ENCODE measurements around the gene KPNA6. TPM values are rescaled to one million over a fixed set of nuclear protein-coding genes. Genes with fewer than 3 reads are reported as not detected.

KPNA6 gene
- total RNA-seq, result 29.6 and 33.0 TPM in 2 replicates

GRCh38 chr1:32107742-32108661, at the start of gene KPNA6:
Gene KPNA6 (plus strand): TSS chr1:32108056. CDS start chr1:32108131, 75 bp downstream.

GRCh38 chr1:32072622-32073298, 35.1 kb upstream of the KPNA6 start, which contains the start of gene TMEM39B:
Gene TMEM39B (plus strand): TSS chr1:32072939. CDS start chr1:32073048, 109 bp downstream.

GRCh38 chr1:32179443-32180185, 71.8 kb downstream of the KPNA6 start, which contains the start of gene TXLNA:
Gene TXLNA (plus strand): TSS chr1:32179675. CDS start chr1:32180346, 671 bp downstream.

GRCh38 chr1:32200226-32201010, 92.6 kb downstream of the KPNA6 start, which contains the start of gene CCDC28B:
Gene CCDC28B (plus strand): TSS chr1:32200595. CDS start chr1:32201936, 1,341 bp downstream.

GRCh38 chr1:32205401-32206370, 97.8 kb downstream of the KPNA6 start, which contains the start of gene IQCC:
Gene IQCC (plus strand): TSS chr1:32205671. CDS start chr1:32205682, 11 bp downstream.

GRCh38 chr1:32208891-32209328, 101.1 kb downstream of the KPNA6 start, which contains the start of gene DCDC2B:
Gene DCDC2B (plus strand): TSS chr1:32209089. CDS start chr1:32209094, 5 bp downstream.

GRCh38 chr1:32221980-32222755, 114.3 kb downstream of the KPNA6 start, which contains the start of the genes EIF3I and TMEM234:
Gene EIF3I (plus strand): TSS chr1:32222407. CDS start chr1:32222442, 35 bp downstream.
Gene TMEM234 (minus strand): TSS chr1:32222353. CDS start chr1:32222322, 31 bp downstream.

Other genes starting within 250 kb of the KPNA6 start
- gene PTP4A2, start 169.7 kb upstream of the KPNA6 start, total RNA-seq, result 395 and 404 TPM in 2 replicates
- gene KHDRBS1, start 94.2 kb upstream of the KPNA6 start, total RNA-seq, result 42.5 and 56.6 TPM in 2 replicates
- gene TMEM39B, start 35.1 kb upstream of the KPNA6 start, total RNA-seq, result 6.1 and 6.8 TPM in 2 replicates
- gene TXLNA, start 71.6 kb downstream of the KPNA6 start, total RNA-seq, result 87.7 and 107 TPM in 2 replicates
- gene CCDC28B, start 92.5 kb downstream of the KPNA6 start, total RNA-seq, result 15.6 and 17.6 TPM in 2 replicates
- 2.1 and 2.5 TPM in 2 replicates for gene IQCC, start 97.6 kb downstream of the KPNA6 start, total RNA-seq
- not detected in 2 replicates for gene DCDC2B, start 101.0 kb downstream of the KPNA6 start, total RNA-seq
- 20.7 and 22.7 TPM in 2 replicates for gene TMEM234, start 114.3 kb downstream of the KPNA6 start, total RNA-seq
- 285 and 327 TPM in 2 replicates for gene EIF3I, start 114.4 kb downstream of the KPNA6 start, total RNA-seq
- 0.79 and 1.7 TPM in 2 replicates for gene FAM167B, start 139.2 kb downstream of the KPNA6 start, total RNA-seq
- not detected in 2 replicates for gene LCK, start 143.2 kb downstream of the KPNA6 start, total RNA-seq
- gene HDAC1, start 184.0 kb downstream of the KPNA6 start, total RNA-seq, result 113 and 116 TPM in 2 replicates
- 13.9 TPM in 2 replicates for gene MARCKSL1, start 228.2 kb downstream of the KPNA6 start, total RNA-seq